Glutamatergic neuron (in vitro differentiated cells): Measurements from ENCODE around the gene TUBGCP6. TPM values are rescaled to one million over a fixed set of nuclear protein-coding genes. Genes with fewer than 3 reads are reported as not detected.

Source experiments
- DNase-seq: peaks from one replicate; pipeline ENCODE4 v3.0.0; 2022
- H3K27ac Mint-ChIP-seq: one replicate; pipeline ENCODE4 v1.8.0; 2020; ENCODE audit warnings: mild to moderate bottlenecking, mixed read lengths, inconsistent platforms; ENCODE audit not compliant: unreplicated experiment
- H3K27me3 Mint-ChIP-seq: one replicate; pipeline ENCODE4 v1.8.0; 2020; ENCODE audit warnings: mild to moderate bottlenecking, moderate library complexity, mixed read lengths, inconsistent platforms; ENCODE audit not compliant: unreplicated experiment
- H3K36me3 Mint-ChIP-seq: one replicate; pipeline ENCODE4 v1.8.0; 2020; ENCODE audit warnings: mild to moderate bottlenecking, mixed read lengths, inconsistent platforms; ENCODE audit not compliant: unreplicated experiment
- H3K4me1 Mint-ChIP-seq: one replicate; pipeline ENCODE4 v1.8.0; 2020; ENCODE audit warnings: mild to moderate bottlenecking, low read depth, mixed read lengths, inconsistent platforms; ENCODE audit not compliant: unreplicated experiment
- H3K4me3 Mint-ChIP-seq: one replicate; pipeline ENCODE4 v1.8.0; 2020; ENCODE audit warnings: mild to moderate bottlenecking, mixed read lengths, inconsistent platforms; ENCODE audit not compliant: unreplicated experiment
- H3K9me3 Mint-ChIP-seq: one replicate; pipeline ENCODE4 v1.8.0; 2020; ENCODE audit warnings: mild to moderate bottlenecking, moderate library complexity, mixed read lengths, inconsistent platforms; ENCODE audit not compliant: unreplicated experiment
- total RNA-seq: library from RNA; stranded (reverse); fragmentation: NEBNext Ultra II Directional; extraction: Animal tissue kit (Norgen Biotek cat#: 25700); gene quantifications from one replicate; pipeline ENCODE4 v1.2.1, GENCODE V29; 2021; ENCODE audit not compliant: unreplicated experiment
- TF ChIP-seq, protein P1 (sequence below): fragments of 200-600 bp; sonication (generic); IDR thresholded peaks from one replicate; pipeline ENCODE4 v1.5.0; 2021; ENCODE audit not compliant: partially characterized antibody, unreplicated experiment

TUBGCP6 gene
- total RNA-seq, 1 donor from 2014 or later, result 51.0 TPM

DNA sequence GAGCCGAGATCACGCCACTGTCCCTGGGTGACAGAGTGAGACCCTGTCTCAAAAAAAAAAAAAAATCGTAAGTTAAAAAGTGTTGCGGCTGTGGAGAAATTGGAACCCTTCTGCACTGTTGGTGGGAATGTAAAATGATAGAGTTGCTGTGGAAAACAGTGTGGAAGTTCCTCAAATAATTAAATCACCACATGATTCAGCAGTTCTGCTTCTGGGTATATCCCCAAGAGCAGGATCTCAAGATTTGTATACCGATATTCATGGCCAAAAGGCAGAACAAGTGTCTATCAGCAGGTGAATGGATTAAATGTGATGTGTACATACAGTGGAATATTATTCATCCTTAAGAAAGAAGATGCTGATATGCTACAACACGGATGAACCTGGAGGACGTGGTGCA lies 40.3 kb downstream of the TUBGCP6 start:
- Mint-ChIP-seq H3K27ac (peak overlapping the region; percentile 33), H3K4me3 (peak overlapping the region; percentile 5), H3K4me1 (peaks cover 13% of the 10 kb centered on the region), H3K27me3 (peaks cover 8% of the 10 kb centered on the region), H3K9me3 (peaks cover 21% of the 10 kb centered on the region), H3K36me3 (peaks cover 10% of the 10 kb centered on the region)
- TF ChIP-seq, protein P1, sequence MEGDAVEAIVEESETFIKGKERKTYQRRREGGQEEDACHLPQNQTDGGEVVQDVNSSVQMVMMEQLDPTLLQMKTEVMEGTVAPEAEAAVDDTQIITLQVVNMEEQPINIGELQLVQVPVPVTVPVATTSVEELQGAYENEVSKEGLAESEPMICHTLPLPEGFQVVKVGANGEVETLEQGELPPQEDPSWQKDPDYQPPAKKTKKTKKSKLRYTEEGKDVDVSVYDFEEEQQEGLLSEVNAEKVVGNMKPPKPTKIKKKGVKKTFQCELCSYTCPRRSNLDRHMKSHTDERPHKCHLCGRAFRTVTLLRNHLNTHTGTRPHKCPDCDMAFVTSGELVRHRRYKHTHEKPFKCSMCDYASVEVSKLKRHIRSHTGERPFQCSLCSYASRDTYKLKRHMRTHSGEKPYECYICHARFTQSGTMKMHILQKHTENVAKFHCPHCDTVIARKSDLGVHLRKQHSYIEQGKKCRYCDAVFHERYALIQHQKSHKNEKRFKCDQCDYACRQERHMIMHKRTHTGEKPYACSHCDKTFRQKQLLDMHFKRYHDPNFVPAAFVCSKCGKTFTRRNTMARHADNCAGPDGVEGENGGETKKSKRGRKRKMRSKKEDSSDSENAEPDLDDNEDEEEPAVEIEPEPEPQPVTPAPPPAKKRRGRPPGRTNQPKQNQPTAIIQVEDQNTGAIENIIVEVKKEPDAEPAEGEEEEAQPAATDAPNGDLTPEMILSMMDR, result no peak
- no peak for DNase-seq

DNA sequence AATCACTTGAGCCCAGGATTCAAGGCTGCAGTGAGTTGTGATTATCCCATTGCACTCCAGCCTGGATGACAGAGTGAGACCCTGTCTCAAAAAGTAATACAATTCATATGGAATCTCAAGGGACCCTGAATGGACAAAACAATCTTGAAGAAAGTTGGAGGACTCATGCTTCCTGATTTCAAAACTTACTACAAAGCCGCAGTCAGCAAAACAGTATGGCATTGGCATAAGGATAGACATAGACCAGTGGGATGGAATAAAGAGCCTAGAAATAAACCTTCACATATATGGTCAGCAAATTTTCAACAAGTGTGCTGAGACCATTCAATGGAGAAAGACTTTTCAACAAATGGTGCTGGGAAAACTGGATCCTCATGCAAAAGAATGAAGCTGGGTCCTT lies 41.5 kb downstream of the TUBGCP6 start:
- no peak overlapping the region for H3K27ac Mint-ChIP-seq
- peaks cover 13% of the 10 kb centered on the region for H3K4me1 Mint-ChIP-seq
- H3K27me3 Mint-ChIP-seq, result peaks cover 8% of the 10 kb centered on the region
- H3K36me3 Mint-ChIP-seq, result peaks cover 10% of the 10 kb centered on the region
- H3K4me3 Mint-ChIP-seq, result peak overlapping the region; percentile 7
- H3K9me3 Mint-ChIP-seq, result peaks cover 19% of the 10 kb centered on the region
- TF ChIP-seq, protein P1, result no peak
- DNase-seq, result no peak

DNA sequence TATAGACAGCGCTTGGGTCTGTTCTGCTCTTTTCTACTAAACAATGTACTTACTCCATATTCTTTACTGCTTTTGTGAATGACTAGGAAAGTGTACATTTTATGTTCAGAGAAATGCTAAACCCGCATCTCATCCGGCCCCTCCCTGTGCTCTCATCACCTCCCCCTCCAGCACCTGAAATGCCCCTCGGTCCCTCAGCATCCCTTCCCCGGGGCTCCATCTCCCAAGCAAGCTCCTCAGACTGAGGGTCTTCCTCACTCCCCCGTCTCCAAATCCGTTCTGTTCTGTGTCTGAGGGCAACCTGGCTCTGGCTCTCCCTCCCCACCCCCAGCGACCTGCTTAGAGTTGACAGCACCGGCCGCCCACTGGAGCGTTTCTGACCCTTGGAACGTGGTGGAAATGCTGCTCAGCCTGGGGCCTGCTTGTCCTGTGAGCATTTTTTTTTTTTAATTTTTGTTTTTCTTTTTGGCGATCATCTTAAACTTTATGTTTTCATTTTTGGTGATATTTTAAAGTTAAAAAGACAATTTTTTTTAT lies 42.6 kb downstream of the TUBGCP6 start:
- peak overlapping the region; percentile 72 for H3K27ac Mint-ChIP-seq
- peaks cover 8% of the 10 kb centered on the region for H3K4me1 Mint-ChIP-seq
- TF ChIP-seq, protein P1, result no peak
- H3K9me3 Mint-ChIP-seq, result peaks cover 15% of the 10 kb centered on the region
- peaks cover 10% of the 10 kb centered on the region for H3K36me3 Mint-ChIP-seq
- peak overlapping the region; percentile 93 for H3K4me3 Mint-ChIP-seq
- no peak for DNase-seq
- H3K27me3 Mint-ChIP-seq, result peaks cover 10% of the 10 kb centered on the region

DNA sequence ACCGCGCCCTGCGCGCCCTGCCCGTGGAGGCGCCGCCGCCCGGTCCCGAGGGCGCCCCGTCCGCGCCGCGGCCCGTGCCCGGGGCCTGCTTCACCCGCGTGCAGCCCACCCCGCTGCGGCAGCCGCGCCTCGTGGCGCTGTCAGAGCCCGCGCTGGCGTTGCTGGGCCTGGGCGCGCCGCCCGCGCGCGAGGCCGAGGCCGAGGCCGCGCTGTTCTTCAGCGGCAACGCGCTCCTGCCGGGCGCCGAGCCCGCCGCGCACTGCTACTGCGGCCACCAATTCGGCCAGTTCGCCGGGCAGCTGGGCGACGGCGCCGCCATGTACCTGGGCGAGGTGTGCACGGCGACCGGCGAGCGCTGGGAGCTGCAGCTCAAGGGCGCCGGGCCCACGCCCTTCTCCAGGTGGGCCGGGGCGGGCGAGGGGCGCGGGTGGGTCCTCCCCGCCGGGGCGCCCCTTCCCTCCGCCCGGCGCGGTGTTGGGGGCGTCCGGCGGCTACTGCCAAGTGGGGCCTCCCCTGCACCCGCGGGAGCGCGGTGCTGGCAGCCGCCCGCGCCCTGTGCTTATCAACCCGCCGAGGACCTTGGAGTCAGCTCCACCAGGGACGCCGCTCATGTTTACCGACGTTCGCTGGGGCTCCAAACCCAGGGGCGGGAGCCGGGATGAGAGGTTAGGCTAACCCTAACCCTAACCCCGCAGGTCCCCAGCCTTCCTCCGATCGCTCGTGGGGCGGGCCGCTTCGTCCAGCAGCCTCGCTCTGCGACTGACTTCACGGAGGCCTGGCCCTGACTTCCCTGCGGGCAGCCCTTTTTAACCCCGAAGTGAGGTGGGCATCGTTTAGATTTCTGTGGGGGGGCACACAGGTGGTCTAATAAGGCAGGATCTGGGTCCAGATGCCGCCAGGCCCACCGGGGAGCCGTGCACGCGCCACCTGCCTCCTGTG lies 43.4 kb downstream of the TUBGCP6 start:
- H3K27me3 Mint-ChIP-seq, result peaks cover 10% of the 10 kb centered on the region
- peaks cover 8% of the 10 kb centered on the region for H3K4me1 Mint-ChIP-seq
- TF ChIP-seq, protein P1, result no peak
- peak overlapping the region; percentile 93 for H3K4me3 Mint-ChIP-seq
- peaks cover 10% of the 10 kb centered on the region for H3K36me3 Mint-ChIP-seq
- DNase-seq, result no peak
- peaks cover 15% of the 10 kb centered on the region for H3K9me3 Mint-ChIP-seq
- peak overlapping the region; percentile 72 for H3K27ac Mint-ChIP-seq
